ENCODE measurements around the gene SMURF2. TPM values are rescaled to one million over a fixed set of nuclear protein-coding genes. Genes with fewer than 3 reads are reported as not detected.
A peak's percentile ranks its signal among the peaks of the same experiment; 100 is the strongest.

SMURF2 gene
- total and polyA plus RNA-seq, 2 of the 4 experiments (the other 2 are of a cell fraction) = 131 to 774 TPM

GRCh38 chr17:64689106-64689505, 27.0 kb upstream of the SMURF2 start:
- no peak overlapping the region for H3K4me3 ChIP-seq (ENCODE audit: insufficient read depth, low read depth, low read length)
- H3K36me3 ChIP-seq (ENCODE audit: control insufficient read depth, insufficient read depth, low read length) = no peaks in the 10 kb centered on the region
- no peak overlapping the region; the same call in 1 of the 2 replicates for H3K27ac ChIP-seq (ENCODE audit: insufficient read depth, low read length)
- no TSS peak for BruUV-seq (replicated peaks)
- H4K20me1 ChIP-seq (ENCODE audit: insufficient read depth, low read length) = no peaks in the 10 kb centered on the region
- no peak for ATAC-seq (ENCODE audit: low read depth)
- H3K4me1 ChIP-seq (ENCODE audit: control insufficient read depth, insufficient read depth, low read length) = peaks cover 14% of the 10 kb centered on the region
- H4K5ac ChIP-seq (ENCODE audit: low read depth, low read length) = no peak overlapping the region
- no peak overlapping the region for H3K23ac ChIP-seq (ENCODE audit: low read depth, low read length)
- H4K91ac ChIP-seq (ENCODE audit: insufficient read depth, low read depth, low read length) = peak overlapping the region; percentile 98
- H2AK9ac ChIP-seq (replicated peaks; ENCODE audit: low read depth, low read length, poor library complexity) = no peak overlapping the region
- peak overlapping the region; percentile 13 for H2BK5ac ChIP-seq (ENCODE audit: low read depth, low read length, poor library complexity, severe bottlenecking)
- no peak overlapping the region for H2AFZ ChIP-seq (replicated peaks; ENCODE audit: low read length, poor library complexity)
- peak overlapping the region; percentile 99 for H2BK120ac ChIP-seq (ENCODE audit: low read depth, low read length)
- CTCF ChIA-PET = no interaction called here
- intact Hi-C loops (cut with micrococcal nuclease) = no loop called here
- peak overlapping the region; percentile 24 to 98; a peak in 3 of 4 replicates for H4K8ac ChIP-seq (ENCODE audit: low read depth in 2 of 2, low read length in 2 of 2)
- H3K4ac ChIP-seq (ENCODE audit: low read depth, low read length) = peak overlapping the region; percentile 99; the same call in 1 of the 2 replicates
- no peak overlapping the region; the same call in 1 of the 2 replicates for H3K18ac ChIP-seq (ENCODE audit: low read depth, low read length)
- peaks cover 15% of the 10 kb centered on the region for H3K9me1 ChIP-seq (ENCODE audit: insufficient read depth, low read length)
- H2BK20ac ChIP-seq (ENCODE audit: low read depth, low read length) = peak overlapping the region; percentile 100
- H3K4me2 ChIP-seq (ENCODE audit: low read depth, low read length) = no peak overlapping the region
- peaks cover 23 to 55% of the 10 kb centered on the region in 2 experiments for H3K79me1 ChIP-seq (ENCODE audit: low read depth in 1 of 2, low read length in 2 of 2)
- H3K14ac ChIP-seq (replicated peaks; ENCODE audit: low read depth, low read length) = no peak overlapping the region; the same call in 1 of the 2 replicates
- H2BK15ac ChIP-seq (ENCODE audit: low read depth, low read length) = peak overlapping the region; percentile 94; the same call in 2 of the 3 replicates
- TF ChIP-seq CHD1 (IDR thresholded peaks at IDR 0.05; ENCODE audit: low read depth, low read length) (no peak), MXI1 (IDR thresholded peaks at IDR 0.05; ENCODE audit: borderline replicate concordance, low read depth, low read length) (no peak), MAZ (IDR thresholded peaks at IDR 0.05; ENCODE audit: borderline replicate concordance, low read depth, low read length) (no peak), POLR2A (IDR thresholded peaks at IDR 0.05; ENCODE audit: low read depth, low read length) (no peak)
- H3K56ac ChIP-seq (ENCODE audit: extremely low read depth, insufficient read depth, low read length) = no peak overlapping the region
- dilution Hi-C loops (cut with HindIII; ENCODE audit: low sequenced_read_pairs, unreplicated experiment) = no loop called here
- DNase-seq = no peak
- no peak overlapping the region for H3K9ac ChIP-seq (ENCODE audit: low read depth, low read length)
- H3K27me3 ChIP-seq (ENCODE audit: control insufficient read depth, insufficient read depth, low read length) = no peaks in the 10 kb centered on the region
- no peaks in the 10 kb centered on the region for H3K9me3 ChIP-seq (ENCODE audit: control insufficient read depth, insufficient read depth, low read length)
- peak overlapping the region; percentile 85 for H2AK5ac ChIP-seq (ENCODE audit: low read depth, low read length)
- WGBS, 2 experiments (ENCODE audit: extremely low coverage in 2 of 2, insufficient read length in 1 of 2) = 83% methylated on average over 2 of the region's 4 CpGs; no CpG with 5 or more reads in 1 of the 2 experiments
- POLR2A ChIA-PET (ENCODE audit: unreplicated experiment) = no interaction called here
- in situ Hi-C loops (cut with MboI; ENCODE audit: low sequenced_read_pairs) = no loop called here

Data from IMR-90 (cell line).